SK-N-SH treated with all-trans-retinoic acid at 6 μM for 48 hours (cell line): ENCODE data around the gene ZNF490.

Experiments
- BACH2 ChIP-seq: fragments of 250-450 bp; sonication (Bioruptor Pico); IDR thresholded peaks from 2 replicates; pipeline ENCODE4 v1.9.0; 2021; ENCODE audit warnings: mild to moderate bottlenecking, borderline replicate concordance
- ZFP30 ChIP-seq: fragments of 450-650 bp; formaldehyde crosslinking; IDR thresholded peaks from 2 replicates; pipeline ENCODE4 v1.5.0; 2022; ENCODE audit warnings: mild to moderate bottlenecking, moderate library complexity
- TF ChIP-seq, protein P1 (sequence below): fragments of 250-450 bp; sonication (Bioruptor Pico); IDR thresholded peaks from 2 replicates; pipeline ENCODE4 v1.8.0; 2021; ENCODE audit warnings: low read depth, mild to moderate bottlenecking, moderate library complexity, borderline replicate concordance

DNA sequence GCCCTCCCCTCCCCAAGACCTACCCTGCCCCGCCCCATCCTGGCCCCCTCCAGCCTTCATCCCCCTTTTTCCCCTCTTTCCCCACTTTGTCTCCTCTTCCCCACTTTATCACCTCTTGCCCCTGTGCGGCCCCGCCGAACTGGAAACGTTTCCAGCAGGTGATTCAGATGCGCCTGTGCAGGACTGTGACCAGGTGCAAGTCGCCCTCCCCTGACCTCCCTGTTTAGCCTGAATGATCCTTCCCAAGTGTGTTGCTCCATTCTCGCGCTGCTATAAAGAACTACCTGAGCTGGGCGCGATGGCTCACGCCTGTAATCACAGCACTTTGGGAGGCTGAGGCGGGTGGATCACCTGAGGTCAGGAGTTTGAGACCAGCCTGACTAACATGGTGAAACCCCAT is 26.0 kb upstream of the ZNF490 start:
- TF ChIP-seq BACH2 (CRISPR knock-in tag) (no peak), ZFP30 (no peak)
- TF ChIP-seq, protein P1, sequence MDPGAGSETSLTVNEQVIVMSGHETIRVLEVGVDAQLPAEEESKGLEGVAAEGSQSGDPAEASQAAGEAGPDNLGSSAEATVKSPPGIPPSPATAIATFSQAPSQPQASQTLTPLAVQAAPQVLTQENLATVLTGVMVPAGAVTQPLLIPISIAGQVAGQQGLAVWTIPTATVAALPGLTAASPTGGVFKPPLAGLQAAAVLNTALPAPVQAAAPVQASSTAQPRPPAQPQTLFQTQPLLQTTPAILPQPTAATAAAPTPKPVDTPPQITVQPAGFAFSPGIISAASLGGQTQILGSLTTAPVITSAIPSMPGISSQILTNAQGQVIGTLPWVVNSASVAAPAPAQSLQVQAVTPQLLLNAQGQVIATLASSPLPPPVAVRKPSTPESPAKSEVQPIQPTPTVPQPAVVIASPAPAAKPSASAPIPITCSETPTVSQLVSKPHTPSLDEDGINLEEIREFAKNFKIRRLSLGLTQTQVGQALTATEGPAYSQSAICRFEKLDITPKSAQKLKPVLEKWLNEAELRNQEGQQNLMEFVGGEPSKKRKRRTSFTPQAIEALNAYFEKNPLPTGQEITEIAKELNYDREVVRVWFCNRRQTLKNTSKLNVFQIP (CRISPR knock-in tag) = no peak
